Nephron progenitor cell (in vitro differentiated cells): ENCODE results near the gene TACR2.

Experiments used
- DNase-seq: peaks from one replicate; pipeline ENCODE4 v3.0.0; 2021
- H3K27ac Mint-ChIP-seq: 2 replicates; pipeline ENCODE4 v1.8.0; 2021; ENCODE audit warnings: mild to moderate bottlenecking, moderate library complexity, mixed read lengths
- H3K27me3 Mint-ChIP-seq: 2 replicates; pipeline ENCODE4 v1.8.0; 2021; ENCODE audit warnings: mild to moderate bottlenecking, low read depth, mixed read lengths; ENCODE audit not compliant: poor library complexity
- H3K36me3 Mint-ChIP-seq: 2 replicates; pipeline ENCODE4 v1.8.0; 2021; ENCODE audit warnings: low read depth, mixed read lengths
- H3K4me1 Mint-ChIP-seq: 2 replicates; pipeline ENCODE4 v1.8.0; 2021; ENCODE audit warnings: mixed read lengths
- H3K4me3 Mint-ChIP-seq: 2 replicates; pipeline ENCODE4 v1.8.0; 2021; ENCODE audit warnings: mild to moderate bottlenecking, moderate library complexity, mixed read lengths
- H3K9me3 Mint-ChIP-seq: 2 replicates; pipeline ENCODE4 v1.8.0; 2021; ENCODE audit warnings: mild to moderate bottlenecking, moderate library complexity, mixed read lengths
- TF ChIP-seq, protein P1 (sequence below): fragments of 200-600 bp; sonication (generic); IDR thresholded peaks from 2 replicates; pipeline ENCODE4 v1.5.0; 2021; ENCODE audit warnings: antibody characterized with exemption

The TACR2 gene

GRCh38 chr10:69367469-69367868 lies 49.2 kb downstream of the TACR2 start:
- Mint-ChIP-seq H3K27ac (no peak overlapping the region), H3K36me3 (peaks cover 30% of the 10 kb centered on the region), H3K4me3 (no peak overlapping the region), H3K4me1 (peaks cover 30% of the 10 kb centered on the region), H3K27me3 (no peaks in the 10 kb centered on the region), H3K9me3 (no peaks in the 10 kb centered on the region)
- DNase-seq = no peak
- TF ChIP-seq, protein P1, sequence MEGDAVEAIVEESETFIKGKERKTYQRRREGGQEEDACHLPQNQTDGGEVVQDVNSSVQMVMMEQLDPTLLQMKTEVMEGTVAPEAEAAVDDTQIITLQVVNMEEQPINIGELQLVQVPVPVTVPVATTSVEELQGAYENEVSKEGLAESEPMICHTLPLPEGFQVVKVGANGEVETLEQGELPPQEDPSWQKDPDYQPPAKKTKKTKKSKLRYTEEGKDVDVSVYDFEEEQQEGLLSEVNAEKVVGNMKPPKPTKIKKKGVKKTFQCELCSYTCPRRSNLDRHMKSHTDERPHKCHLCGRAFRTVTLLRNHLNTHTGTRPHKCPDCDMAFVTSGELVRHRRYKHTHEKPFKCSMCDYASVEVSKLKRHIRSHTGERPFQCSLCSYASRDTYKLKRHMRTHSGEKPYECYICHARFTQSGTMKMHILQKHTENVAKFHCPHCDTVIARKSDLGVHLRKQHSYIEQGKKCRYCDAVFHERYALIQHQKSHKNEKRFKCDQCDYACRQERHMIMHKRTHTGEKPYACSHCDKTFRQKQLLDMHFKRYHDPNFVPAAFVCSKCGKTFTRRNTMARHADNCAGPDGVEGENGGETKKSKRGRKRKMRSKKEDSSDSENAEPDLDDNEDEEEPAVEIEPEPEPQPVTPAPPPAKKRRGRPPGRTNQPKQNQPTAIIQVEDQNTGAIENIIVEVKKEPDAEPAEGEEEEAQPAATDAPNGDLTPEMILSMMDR = no peak

DNA sequence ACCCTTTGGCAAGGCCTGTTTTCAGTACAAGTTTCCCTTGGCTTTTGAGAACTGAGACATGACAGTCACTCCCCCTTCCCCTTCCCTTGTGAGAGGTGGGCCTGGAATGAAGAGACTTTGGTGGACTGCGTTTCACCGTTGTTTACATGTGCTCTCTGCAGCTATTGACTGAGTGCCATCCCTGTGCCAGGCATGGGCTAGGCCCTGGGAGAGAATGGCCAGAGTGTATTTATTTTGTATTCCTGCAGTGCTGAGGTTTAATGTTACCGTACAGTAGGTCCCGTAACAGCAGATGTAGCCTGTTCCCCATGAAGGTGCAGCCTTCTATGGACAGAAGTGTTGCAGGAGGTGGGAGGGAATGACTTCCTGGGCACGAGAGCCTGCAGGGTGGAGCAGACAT lies 50.0 kb downstream of the TACR2 start:
- TF ChIP-seq, protein P1 = no peak
- peaks cover 29% of the 10 kb centered on the region for H3K36me3 Mint-ChIP-seq
- DNase-seq = no peak
- no peaks in the 10 kb centered on the region for H3K27me3 Mint-ChIP-seq
- peaks cover 30% of the 10 kb centered on the region for H3K4me1 Mint-ChIP-seq
- H3K9me3 Mint-ChIP-seq = no peaks in the 10 kb centered on the region
- no peak overlapping the region for H3K27ac Mint-ChIP-seq
- no peak overlapping the region for H3K4me3 Mint-ChIP-seq

DNA sequence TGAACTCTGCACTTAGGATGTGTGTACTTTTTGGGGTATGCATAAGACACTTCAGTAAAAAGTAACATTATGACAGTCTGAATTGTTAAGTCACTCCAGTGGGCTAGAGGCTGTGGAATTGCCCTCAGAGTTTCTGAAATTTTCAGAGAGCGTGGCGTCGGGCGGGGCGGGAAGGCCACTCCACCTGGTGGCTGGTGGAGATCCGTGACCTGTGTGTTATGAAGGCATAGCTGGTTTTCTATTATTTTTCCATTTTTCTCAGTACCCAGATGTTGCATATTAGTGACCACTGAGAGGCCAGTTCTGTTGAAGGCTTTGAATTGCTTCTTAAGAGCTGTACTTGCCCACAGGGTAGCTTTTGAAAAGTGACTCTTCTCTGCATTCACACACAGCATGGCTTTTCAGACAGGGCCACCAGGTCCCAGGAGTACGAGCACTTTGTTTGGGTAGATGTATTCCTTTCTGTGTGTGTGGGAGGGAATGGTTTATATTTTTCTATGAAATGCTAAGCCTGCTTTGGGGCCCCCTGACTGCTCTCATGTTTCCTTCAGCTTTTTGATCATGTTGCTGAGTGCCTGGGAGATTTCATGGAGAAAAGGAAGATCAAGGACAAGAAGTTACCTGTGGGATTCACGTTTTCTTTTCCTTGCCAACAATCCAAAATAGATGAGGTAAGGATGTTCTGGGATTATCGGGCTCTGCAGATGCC lies 52.3 kb downstream of the TACR2 start:
- no peaks in the 10 kb centered on the region for H3K27me3 Mint-ChIP-seq
- no peaks in the 10 kb centered on the region for H3K9me3 Mint-ChIP-seq
- peak overlapping the region; percentile 10 for H3K4me3 Mint-ChIP-seq
- no peak for DNase-seq
- H3K4me1 Mint-ChIP-seq = peaks cover 36% of the 10 kb centered on the region
- peak overlapping the region; percentile 72 for H3K27ac Mint-ChIP-seq
- TF ChIP-seq, protein P1 = no peak
- peaks cover 11% of the 10 kb centered on the region for H3K36me3 Mint-ChIP-seq

DNA sequence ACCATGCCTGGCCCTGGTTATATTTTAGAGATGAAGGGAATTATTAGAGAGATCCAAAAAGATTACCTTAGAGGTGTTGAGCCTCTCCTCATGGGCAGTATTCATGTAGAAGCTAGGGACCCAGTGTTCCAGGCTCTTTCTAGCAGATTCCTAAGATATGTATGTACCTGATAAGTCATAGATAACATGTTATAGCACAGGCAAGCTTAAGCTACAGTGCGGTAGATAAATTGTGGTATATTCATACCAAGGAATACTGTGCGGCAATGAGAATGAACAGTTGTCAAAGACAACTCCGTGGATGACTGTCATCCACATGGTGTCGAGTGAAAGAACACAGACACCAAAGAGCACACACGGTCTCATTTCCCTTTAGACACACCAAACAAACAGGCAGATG lies 53.1 kb downstream of the TACR2 start:
- peaks cover 6% of the 10 kb centered on the region for H3K36me3 Mint-ChIP-seq
- DNase-seq = no peak
- H3K4me3 Mint-ChIP-seq = no peak overlapping the region
- TF ChIP-seq, protein P1 = no peak
- H3K27ac Mint-ChIP-seq = peak overlapping the region; percentile 72
- H3K4me1 Mint-ChIP-seq = peaks cover 42% of the 10 kb centered on the region
- H3K9me3 Mint-ChIP-seq = no peaks in the 10 kb centered on the region
- no peaks in the 10 kb centered on the region for H3K27me3 Mint-ChIP-seq

GRCh38 chr10:69362471-69362954 lies 54.2 kb downstream of the TACR2 start:
- DNase-seq = no peak
- peaks cover 42% of the 10 kb centered on the region for H3K4me1 Mint-ChIP-seq

More at GRCh38 chr10:69362471-69362954, 54.2 kb downstream of the TACR2 start:
- no peaks in the 10 kb centered on the region for H3K9me3 Mint-ChIP-seq
- TF ChIP-seq, protein P1 = no peak
- peaks cover 6% of the 10 kb centered on the region for H3K36me3 Mint-ChIP-seq
- H3K27me3 Mint-ChIP-seq = no peaks in the 10 kb centered on the region
- H3K4me3 Mint-ChIP-seq = no peak overlapping the region
- H3K27ac Mint-ChIP-seq = peak overlapping the region; percentile 86
